ENCODE data around the gene GPBP1L1.

GRCh38 chr1:45722809-45723208 lies 36.5 kb upstream of the GPBP1L1 start:
- TF ChIP-seq CTCF (IDR thresholded peaks at IDR 0.05), result no peak
- no peak for TF ChIP-seq POLR2A (IDR thresholded peaks at IDR 0.05)
